IPS-NIHi7 (cell line): ENCODE measurements around the gene PADI4.
"Not testable (repeated sequence)": the region's sequence is repeated elsewhere in the genome, so short reads cannot be mapped to it uniquely, and the experiment has no call there.

Experiments
- DNase-seq: peaks from one replicate; pipeline ENCODE4 v3.0.0; 2012; ENCODE audit warnings: mixed read lengths; ENCODE audit errors: extremely low spot score

Gene PADI4

GRCh38 chr1:17313530-17314309, 5.7 kb downstream of the PADI4 start:
- no peak for DNase-seq

GRCh38 chr1:17314491-17314971, 6.5 kb downstream of the PADI4 start:
- DNase-seq, result no peak

GRCh38 chr1:17315542-17316130, 7.6 kb downstream of the PADI4 start:
- DNase-seq, result peak; percentile 74

DNA sequence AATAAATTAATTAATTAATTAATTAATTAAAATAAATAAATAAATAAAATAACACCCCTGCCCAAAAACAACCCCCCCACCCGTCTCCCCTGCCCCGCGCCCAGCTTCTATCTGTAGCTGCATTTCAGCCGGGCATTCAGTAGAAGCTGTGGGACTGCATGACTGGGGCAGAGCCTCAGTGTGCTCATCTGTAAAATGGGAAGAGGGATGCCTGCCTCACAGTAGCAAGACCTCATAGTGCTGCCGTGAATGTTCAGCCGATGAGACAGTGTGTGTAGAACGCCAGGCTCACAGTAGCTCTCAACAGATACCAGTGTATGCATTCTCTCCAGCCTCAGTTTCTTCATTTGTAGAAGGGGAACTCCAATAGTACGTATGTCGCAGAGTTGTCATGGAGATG, 8.7 kb downstream of the PADI4 start:
- no peak for DNase-seq

DNA sequence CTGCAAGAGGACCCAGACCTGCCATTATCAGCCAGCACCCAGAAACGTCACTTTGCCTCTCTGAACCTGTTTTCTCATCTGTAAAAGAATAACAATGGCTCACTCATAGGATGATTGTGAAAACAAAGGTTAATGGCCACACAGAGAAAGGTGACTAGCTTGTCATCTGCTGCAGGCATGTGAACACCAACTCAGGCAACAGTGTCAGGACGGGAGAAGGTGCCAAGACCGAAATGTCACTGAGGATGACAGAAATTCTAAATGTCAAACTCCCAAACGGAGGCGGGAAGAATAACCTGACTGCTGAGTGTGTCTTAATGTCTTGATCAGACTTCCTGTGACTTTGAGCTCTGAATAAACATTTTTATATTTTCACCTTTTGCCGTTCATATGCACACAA, 10.3 kb downstream of the PADI4 start:
- no peak for DNase-seq

GRCh38 chr1:17319561-17320350, 11.8 kb downstream of the PADI4 start:
- no peak for DNase-seq

DNA sequence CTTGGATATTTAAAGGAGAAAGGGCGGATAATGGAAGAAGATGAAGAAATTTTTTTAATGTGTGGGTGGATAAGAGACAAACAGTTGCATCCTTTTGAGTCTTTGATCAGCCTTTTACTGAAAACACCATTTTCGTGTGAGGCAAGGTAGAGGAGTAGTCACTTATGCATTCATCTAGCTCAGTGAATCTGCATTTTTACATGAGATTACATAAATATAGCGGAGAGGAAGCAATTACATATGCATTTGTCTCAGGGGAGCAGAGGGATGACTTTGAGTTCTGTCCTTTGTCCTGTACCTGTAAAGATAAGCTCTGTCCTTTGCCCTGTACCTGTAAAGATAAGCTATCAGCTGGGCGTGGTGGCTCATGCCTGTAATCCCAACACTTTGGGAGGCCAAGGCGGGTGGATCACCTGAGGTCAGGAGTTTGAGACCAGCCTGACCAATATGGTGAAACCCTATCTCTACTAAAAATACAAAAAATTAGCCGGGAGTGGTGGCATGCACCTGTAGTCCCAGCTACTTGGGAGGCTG, 13.9 kb downstream of the PADI4 start:
- DNase-seq, result not testable (repeated sequence)

- no peak for DNase-seq
Measured at GRCh38 chr1:17328855-17329254, 20.9 kb downstream of the PADI4 start.

GRCh38 chr1:17329610-17330009, 21.6 kb downstream of the PADI4 start:
- no peak for DNase-seq

GRCh38 chr1:17330856-17331255, 22.9 kb downstream of the PADI4 start:
- DNase-seq, result no peak

- no peak for DNase-seq
Measured at GRCh38 chr1:17333081-17333480, 25.1 kb downstream of the PADI4 start.

- peak; percentile 83 for DNase-seq
Measured at GRCh38 chr1:17335821-17336710, 28.1 kb downstream of the PADI4 start.

DNA sequence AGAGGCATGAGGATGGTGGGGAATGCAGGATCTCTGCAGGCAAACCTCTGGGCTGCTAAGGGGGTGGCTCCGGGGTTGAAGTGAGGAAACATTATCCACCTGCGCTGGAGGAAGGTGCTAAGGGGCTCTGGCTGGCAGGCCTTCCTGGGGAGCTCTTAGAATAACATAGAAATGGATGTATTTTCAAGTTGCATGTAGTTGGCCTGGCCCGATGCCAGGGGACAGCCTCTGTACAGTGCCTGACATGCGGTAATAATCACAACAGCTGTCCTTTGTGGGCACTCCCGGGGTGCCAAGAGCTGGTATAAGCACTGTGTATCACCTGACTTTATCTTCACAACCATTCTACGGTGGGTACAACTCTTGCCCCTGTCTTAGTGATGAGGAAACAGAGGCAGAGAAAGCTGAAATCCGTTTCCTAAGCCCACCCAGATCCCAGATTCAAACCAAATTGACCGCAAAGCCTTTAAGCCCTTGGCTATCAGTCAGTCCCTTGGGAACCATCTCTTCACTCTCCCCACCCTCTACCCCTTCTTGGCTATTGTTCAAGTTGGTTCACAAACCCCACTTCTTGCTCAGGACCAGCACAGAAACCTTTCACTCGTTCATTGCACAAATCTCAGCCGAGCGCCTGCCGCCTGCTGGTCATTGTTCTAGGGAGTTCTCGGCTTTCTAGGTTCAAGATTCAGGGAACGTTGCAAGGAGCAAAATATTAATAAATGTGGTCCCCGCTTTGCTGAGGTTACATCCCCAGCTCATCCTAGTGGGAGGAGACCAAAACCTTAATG, 30.9 kb downstream of the PADI4 start:
- no peak for DNase-seq

DNA sequence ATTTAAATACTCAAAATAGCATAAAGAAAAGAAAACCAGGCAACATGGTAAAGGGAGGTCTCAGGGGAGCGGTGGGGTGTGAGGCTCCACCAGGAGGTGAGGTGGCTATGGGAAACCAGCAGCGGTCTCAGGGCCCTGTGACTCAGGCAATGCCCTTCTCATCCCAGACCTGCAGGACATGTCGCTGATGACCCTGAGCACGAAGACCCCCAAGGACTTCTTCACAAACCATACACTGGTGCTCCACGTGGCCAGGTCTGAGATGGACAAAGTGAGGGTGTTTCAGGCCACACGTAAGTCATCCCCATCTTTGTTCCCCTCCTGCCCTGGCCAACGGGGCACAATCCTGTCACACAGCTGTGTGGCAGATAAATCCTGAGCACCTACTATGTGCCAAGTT, 31.5 kb downstream of the PADI4 start:
- DNase-seq, result no peak

DNA sequence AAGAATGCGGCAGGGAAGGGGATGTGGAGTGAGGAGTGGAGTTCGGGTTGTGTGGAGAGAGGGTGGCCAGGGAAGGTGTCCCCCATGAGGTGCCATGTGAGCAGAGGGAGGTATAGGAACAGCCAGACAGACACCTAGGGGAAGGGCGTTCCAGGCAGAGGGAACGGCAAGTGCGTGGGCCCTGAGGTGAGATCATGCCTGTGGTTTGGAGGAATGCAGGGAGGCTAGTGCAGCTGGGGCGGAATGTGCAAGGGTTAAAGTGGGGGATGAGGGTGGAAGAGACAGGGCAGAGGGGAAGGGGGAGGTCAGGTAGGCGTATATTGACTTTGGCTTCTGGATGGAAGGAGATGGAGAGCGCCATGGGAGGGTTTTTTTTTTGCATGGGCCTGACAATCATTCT, 32.4 kb downstream of the PADI4 start:
- no peak for DNase-seq

GRCh38 chr1:17342014-17342441, 34.0 kb downstream of the PADI4 start:
- DNase-seq, result no peak

GRCh38 chr1:17345506-17345905, 37.5 kb downstream of the PADI4 start:
- not testable (repeated sequence) for DNase-seq

DNA sequence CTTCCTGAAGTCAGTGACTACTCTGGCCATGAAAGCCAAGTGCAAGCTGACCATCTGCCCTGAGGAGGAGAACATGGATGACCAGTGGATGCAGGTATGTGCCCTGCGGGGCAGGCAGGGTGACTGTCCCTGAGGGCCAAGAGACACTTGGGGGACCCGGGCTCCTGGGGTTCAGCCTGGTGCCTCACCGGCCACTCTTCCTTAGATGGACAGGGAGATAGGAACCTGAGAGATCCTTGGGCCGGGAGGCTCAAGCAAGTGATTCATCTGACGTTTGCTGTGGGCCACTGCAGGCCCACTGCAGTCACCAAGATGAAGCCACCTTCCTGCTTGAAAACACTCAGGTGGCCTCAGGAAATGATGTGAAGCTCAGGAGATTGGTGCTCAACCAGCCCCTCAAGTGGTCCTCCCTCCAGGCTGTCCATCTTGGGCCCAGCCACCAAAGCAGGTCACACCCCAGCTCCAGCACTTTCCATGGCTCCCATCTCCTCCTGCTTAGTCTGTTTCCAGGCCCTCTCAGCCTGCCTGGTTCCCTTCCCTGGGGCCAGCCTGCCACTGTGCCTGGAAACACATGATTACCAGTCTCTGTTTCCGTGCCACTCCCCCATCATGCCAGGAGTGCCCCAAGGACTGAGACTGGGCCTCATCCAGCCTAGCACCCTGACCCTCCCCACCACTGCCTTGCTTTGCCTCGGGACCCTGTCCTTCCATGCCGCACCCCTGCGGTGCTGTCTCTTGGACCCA, 38.2 kb downstream of the PADI4 start:
- DNase-seq, result no peak

GRCh38 chr1:17347769-17348592, 40.0 kb downstream of the PADI4 start:
- no peak for DNase-seq
